ENCODE results near the gene GABRD. TPM values are rescaled to one million over a fixed set of nuclear protein-coding genes. Genes with fewer than 3 reads are reported as not detected.

GABRD gene
- total and polyA plus RNA-seq, 2 donors (not counting 3 experiments of a cell fraction or from before 2014, with no cell fraction given) = not detected

DNA sequence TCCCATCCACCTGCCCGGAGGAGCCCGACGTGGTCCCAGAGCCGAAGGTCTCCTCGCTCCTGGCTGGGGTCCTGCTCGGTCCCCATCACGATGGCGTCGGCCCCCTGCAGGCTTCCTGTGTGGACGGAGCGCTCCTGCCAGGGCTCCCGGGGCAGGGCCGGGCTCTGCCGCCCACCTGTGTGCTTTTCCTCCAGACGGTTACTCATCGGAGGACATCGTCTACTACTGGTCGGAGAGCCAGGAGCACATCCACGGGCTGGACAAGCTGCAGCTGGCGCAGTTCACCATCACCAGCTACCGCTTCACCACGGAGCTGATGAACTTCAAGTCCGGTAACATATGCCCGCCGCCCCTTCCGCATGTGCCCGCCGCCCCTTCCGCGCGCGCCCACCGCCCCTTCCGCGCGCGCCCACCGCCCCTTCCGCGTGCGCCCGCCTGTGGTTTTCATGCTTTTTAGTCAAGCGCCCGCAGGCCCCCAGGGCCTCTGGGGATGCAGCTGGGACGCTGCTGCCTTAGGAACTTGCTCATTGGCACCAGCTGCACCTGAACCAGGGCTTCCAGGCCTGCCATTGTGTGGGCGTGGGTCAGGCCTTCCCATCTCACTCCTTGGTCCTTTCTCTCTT lies 8.9 kb downstream of the GABRD start:
- FAIRE-seq = no peak
- TF ChIP-seq GATA2 (IDR thresholded peaks at IDR 0.05; ENCODE audit: insufficient read depth, insufficient read length, low read depth, low read length) (no peak), POLR2A (IDR thresholded peaks at IDR 0.05; ENCODE audit: low read depth, low read length) (no peak), EZH2 (IDR thresholded peaks at IDR 0.05; ENCODE audit: borderline replicate concordance, low read depth, low read length, severe bottlenecking) (no peak)
- TF ChIP-seq, protein P1, sequence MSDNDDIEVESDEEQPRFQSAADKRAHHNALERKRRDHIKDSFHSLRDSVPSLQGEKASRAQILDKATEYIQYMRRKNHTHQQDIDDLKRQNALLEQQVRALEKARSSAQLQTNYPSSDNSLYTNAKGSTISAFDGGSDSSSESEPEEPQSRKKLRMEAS (IDR thresholded peaks at IDR 0.05; ENCODE audit: insufficient read depth, insufficient read length) = no peak
- intact Hi-C loops (cut with micrococcal nuclease) = no loop called here

DNA sequence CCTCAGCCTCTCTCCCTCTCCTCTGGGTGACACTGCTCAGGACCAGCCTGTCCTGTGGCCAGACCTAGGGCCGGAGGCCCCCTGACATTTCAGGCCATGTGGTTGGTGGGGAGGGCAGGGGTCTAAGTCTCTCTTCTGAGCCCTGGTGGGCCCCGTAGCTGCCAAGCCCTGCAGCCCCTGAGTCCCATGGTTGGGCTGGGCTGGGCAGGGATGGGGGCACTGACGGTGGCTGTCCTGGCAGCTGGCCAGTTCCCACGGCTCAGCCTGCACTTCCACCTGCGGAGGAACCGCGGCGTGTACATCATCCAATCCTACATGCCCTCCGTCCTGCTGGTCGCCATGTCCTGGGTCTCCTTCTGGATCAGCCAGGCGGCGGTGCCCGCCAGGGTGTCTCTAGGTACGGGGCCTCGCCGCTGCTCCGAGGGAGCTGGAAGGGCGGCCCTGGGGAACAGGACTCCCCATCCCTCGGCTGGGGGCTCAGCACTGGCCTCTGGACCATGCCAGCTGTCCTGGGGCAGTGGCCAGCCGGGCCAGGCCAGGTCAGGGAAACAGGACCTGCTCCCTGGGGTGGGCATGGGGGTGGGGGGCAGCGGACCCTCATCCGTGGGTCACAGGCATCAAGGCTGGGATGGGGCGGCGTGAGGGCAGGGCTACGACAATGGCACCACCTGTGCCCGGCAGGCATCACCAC lies 9.9 kb downstream of the GABRD start:
- FAIRE-seq (no peak), DNase-seq (ENCODE audit: low read depth, low spot score) (no peak)
- no peaks in the 10 kb centered on the region for H3K36me3 ChIP-seq (ENCODE audit: control insufficient read depth in 2 of 2, extremely low read depth in 1 of 2, insufficient read depth in 2 of 2, low read length in 2 of 2)
- no peaks in the 10 kb centered on the region for H3K79me2 ChIP-seq (ENCODE audit: control insufficient read depth, insufficient read depth, low read length)
- BruUV-seq (replicated peaks) = no TSS peak
- intact Hi-C loops (cut with micrococcal nuclease) (no loop called here), dilution Hi-C loops (cut with MboI; ENCODE audit: extremely low pct_ligation_motif_present, low sequenced_read_pairs) (no loop called here)
- no peak overlapping the region for H3K4me2 ChIP-seq (ENCODE audit: insufficient read depth, low read length)
- no peaks in the 10 kb centered on the region for H3K9me3 ChIP-seq (replicated peaks; ENCODE audit: control insufficient read depth, insufficient read depth, low read length)
- H3K9ac ChIP-seq (replicated peaks; ENCODE audit: extremely low read depth, insufficient read depth, low read length) = no peak overlapping the region
- H3K27ac ChIP-seq (ENCODE audit: insufficient read depth, low read depth, low read length) = no peak overlapping the region
- TF ChIP-seq JUN (IDR thresholded peaks at IDR 0.05; ENCODE audit: borderline replicate concordance, insufficient read depth, insufficient read length, low read depth) (no peak), GATA2 (IDR thresholded peaks at IDR 0.05; ENCODE audit: insufficient read depth, insufficient read length, low read depth, low read length) (no peak), MYC (IDR thresholded peaks at IDR 0.05; ENCODE audit: low read depth, low read length) (no peak), EZH2 (IDR thresholded peaks at IDR 0.05; ENCODE audit: borderline replicate concordance, low read depth, low read length, severe bottlenecking) (no peak), FOS (IDR thresholded peaks at IDR 0.05; ENCODE audit: borderline replicate concordance, insufficient read depth, low read length) (no peak)
- TF ChIP-seq, protein P1 (IDR thresholded peaks at IDR 0.05; ENCODE audit: insufficient read depth, insufficient read length) = no peak
- TF ChIP-seq, protein P2, sequence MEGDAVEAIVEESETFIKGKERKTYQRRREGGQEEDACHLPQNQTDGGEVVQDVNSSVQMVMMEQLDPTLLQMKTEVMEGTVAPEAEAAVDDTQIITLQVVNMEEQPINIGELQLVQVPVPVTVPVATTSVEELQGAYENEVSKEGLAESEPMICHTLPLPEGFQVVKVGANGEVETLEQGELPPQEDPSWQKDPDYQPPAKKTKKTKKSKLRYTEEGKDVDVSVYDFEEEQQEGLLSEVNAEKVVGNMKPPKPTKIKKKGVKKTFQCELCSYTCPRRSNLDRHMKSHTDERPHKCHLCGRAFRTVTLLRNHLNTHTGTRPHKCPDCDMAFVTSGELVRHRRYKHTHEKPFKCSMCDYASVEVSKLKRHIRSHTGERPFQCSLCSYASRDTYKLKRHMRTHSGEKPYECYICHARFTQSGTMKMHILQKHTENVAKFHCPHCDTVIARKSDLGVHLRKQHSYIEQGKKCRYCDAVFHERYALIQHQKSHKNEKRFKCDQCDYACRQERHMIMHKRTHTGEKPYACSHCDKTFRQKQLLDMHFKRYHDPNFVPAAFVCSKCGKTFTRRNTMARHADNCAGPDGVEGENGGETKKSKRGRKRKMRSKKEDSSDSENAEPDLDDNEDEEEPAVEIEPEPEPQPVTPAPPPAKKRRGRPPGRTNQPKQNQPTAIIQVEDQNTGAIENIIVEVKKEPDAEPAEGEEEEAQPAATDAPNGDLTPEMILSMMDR (IDR thresholded peaks at IDR 0.05; ENCODE audit: extremely low read depth in 1 of 2, insufficient read depth in 1 of 2, low read depth in 1 of 2, low read length in 2 of 2) = no peak
- H2AFZ ChIP-seq (ENCODE audit: low read depth, low read length) = no peak overlapping the region
- no peaks in the 10 kb centered on the region for H4K20me1 ChIP-seq (replicated peaks; ENCODE audit: control insufficient read depth, extremely low read depth, insufficient read depth, low read length)
- H3K9me1 ChIP-seq (replicated peaks; ENCODE audit: control insufficient read depth, extremely low read depth, insufficient read depth, low read length) = no peaks in the 10 kb centered on the region
- H3K27me3 ChIP-seq (ENCODE audit: control insufficient read depth in 2 of 2, insufficient read depth in 2 of 2, low read length in 2 of 2) = no peaks in the 10 kb centered on the region
- no peak overlapping the region for H3K4me3 ChIP-seq (replicated peaks in 1 of 3; ENCODE audit: insufficient read depth in 1 of 3, low read depth in 1 of 3, low read length in 3 of 3)
- ChIA-PET CTCF (no interaction called here), POLR2A (interaction anchor here (0.9 kb wide), 1 partner anchor 42 kb away, joined by 5 read pairs; no protein-coding TSS in a partner anchor)
- no peaks in the 10 kb centered on the region for H3K4me1 ChIP-seq (ENCODE audit: control insufficient read depth, extremely low read depth, insufficient read depth, low read length)

More for the DNA sequence above, 8.9 kb downstream of the GABRD start:
- no peaks in the 10 kb centered on the region for H3K79me2 ChIP-seq (ENCODE audit: control insufficient read depth, insufficient read depth, low read length)
- H3K9me3 ChIP-seq (replicated peaks; ENCODE audit: control insufficient read depth, insufficient read depth, low read length) = no peaks in the 10 kb centered on the region
- H4K20me1 ChIP-seq (replicated peaks; ENCODE audit: control insufficient read depth, extremely low read depth, insufficient read depth, low read length) = no peaks in the 10 kb centered on the region
- no peaks in the 10 kb centered on the region for H3K36me3 ChIP-seq (ENCODE audit: control insufficient read depth in 2 of 2, extremely low read depth in 1 of 2, insufficient read depth in 2 of 2, low read length in 2 of 2)
- no peaks in the 10 kb centered on the region for H3K27me3 ChIP-seq (ENCODE audit: control insufficient read depth in 2 of 2, insufficient read depth in 2 of 2, low read length in 2 of 2)
- no TSS peak for BruUV-seq (replicated peaks)
- no peak overlapping the region for H2AFZ ChIP-seq (ENCODE audit: low read depth, low read length)
- no peak for DNase-seq (ENCODE audit: low read depth, low spot score)
- H3K4me2 ChIP-seq (ENCODE audit: insufficient read depth, low read length) = no peak overlapping the region
- H3K9ac ChIP-seq (replicated peaks; ENCODE audit: extremely low read depth, insufficient read depth, low read length) = no peak overlapping the region
- CTCF ChIA-PET = no interaction called here
- no peak overlapping the region for H3K4me3 ChIP-seq (replicated peaks in 1 of 3; ENCODE audit: insufficient read depth in 1 of 3, low read depth in 1 of 3, low read length in 3 of 3)
- dilution Hi-C loops (cut with MboI; ENCODE audit: extremely low pct_ligation_motif_present, low sequenced_read_pairs) = no loop called here
- no peaks in the 10 kb centered on the region for H3K4me1 ChIP-seq (ENCODE audit: control insufficient read depth, extremely low read depth, insufficient read depth, low read length)
- H3K9me1 ChIP-seq (replicated peaks; ENCODE audit: control insufficient read depth, extremely low read depth, insufficient read depth, low read length) = no peaks in the 10 kb centered on the region
- POLR2A ChIA-PET = interaction anchor here (0.9 kb wide), 1 partner anchor 43 kb away, joined by 5 read pairs; no protein-coding TSS in a partner anchor
- H3K27ac ChIP-seq (ENCODE audit: insufficient read depth, low read depth, low read length) = no peak overlapping the region

All from endothelial cell of umbilical vein (primary cell).